IMR-90 (cell line): ENCODE results near the gene TAB2. TPM values are rescaled to one million over a fixed set of nuclear protein-coding genes. Genes with fewer than 3 reads are reported as not detected.

ENCODE experiments used
- ATAC-seq: fragments of 200-7000 bp; cut with Tn5 transposase; 2 replicates; pipeline ENCODE4 v1.9.1; 2020; ENCODE audit warnings: low read depth, mild to moderate bottlenecking, moderate library complexity
- BruUV-seq: library from RNA; stranded (reverse); fragments of 400-500 nt; replicated peaks from 2 replicates; lab custom pipeline; 2021; lab: Mats Ljungman, UMichigan
- CTCF ChIA-PET: fragments of 300-600 bp; formaldehyde crosslinking; extraction: SDS; loops from one replicate; lab custom pipeline; 2021; ENCODE audit warnings: antibody characterized with exemption; lab: Yijun Ruan, JAX
- POLR2A ChIA-PET: fragments of 300-600 bp; sonication (Branson Sonifier 250); formaldehyde crosslinking; loops from one replicate; lab custom pipeline; 2022; ENCODE audit warnings: antibody characterized with exemption; ENCODE audit not compliant: unreplicated experiment; lab: Charles Lee
- DNase-seq: peaks from one replicate; pipeline ENCODE4 v3.0.0; 2013
- H2AFZ ChIP-seq: replicated peaks from 2 replicates; pipeline ENCODE3; 2013; ENCODE audit warnings: low read length, mild to moderate bottlenecking; ENCODE audit not compliant: poor library complexity
- H2AK5ac ChIP-seq: 2 replicates; pipeline ENCODE4 v1.6.1; 2013; ENCODE audit warnings: low read depth, low read length, inconsistent platforms
- H2AK9ac ChIP-seq: replicated peaks from 2 replicates; pipeline ENCODE3; 2013; ENCODE audit warnings: mild to moderate bottlenecking, low read depth, low read length, moderate library complexity; ENCODE audit not compliant: poor library complexity
- H2BK120ac ChIP-seq: 2 replicates; pipeline ENCODE4 v1.6.1; 2013; ENCODE audit warnings: low read depth, low read length, inconsistent platforms
- H2BK15ac ChIP-seq: 3 replicates; pipeline ENCODE4 v1.6.1; 2013; ENCODE audit warnings: low read depth, low read length, inconsistent platforms
- H2BK20ac ChIP-seq: 2 replicates; pipeline ENCODE4 v1.6.1; 2013; ENCODE audit warnings: low read depth, mild to moderate bottlenecking, inconsistent platforms, low read length, moderate library complexity
- H2BK5ac ChIP-seq: 2 replicates; pipeline ENCODE4 v1.6.1; 2013; ENCODE audit warnings: mild to moderate bottlenecking, low read depth, low read length, inconsistent platforms; ENCODE audit not compliant: poor library complexity, severe bottlenecking
- H3K14ac ChIP-seq: replicated peaks from 2 replicates; pipeline ENCODE4 v1.6.1; 2013; ENCODE audit warnings: low read depth, low read length, inconsistent platforms
- H3K18ac ChIP-seq: 2 replicates; pipeline ENCODE4 v1.6.1; 2013; ENCODE audit warnings: low read depth, low read length, control low read depth
- H3K23ac ChIP-seq: 2 replicates; pipeline ENCODE4 v1.6.1; 2013; ENCODE audit warnings: low read depth, low read length, inconsistent platforms
- H3K27ac ChIP-seq: 2 replicates; pipeline ENCODE4 v1.5.1; 2013; ENCODE audit warnings: mild to moderate bottlenecking, control low read depth, low read length; ENCODE audit not compliant: insufficient read depth
- H3K27me3 ChIP-seq: 2 replicates; pipeline ENCODE4 v1.6.1; 2013; ENCODE audit warnings: low read length; ENCODE audit not compliant: control insufficient read depth, insufficient read depth
- H3K36me3 ChIP-seq: 2 replicates; pipeline ENCODE4 v1.6.1; 2013; ENCODE audit warnings: low read length, mixed read lengths; ENCODE audit not compliant: control insufficient read depth, insufficient read depth
- H3K4ac ChIP-seq: 2 replicates; pipeline ENCODE4 v1.6.1; 2013; ENCODE audit warnings: low read depth, low read length, inconsistent platforms
- H3K4me1 ChIP-seq: 2 replicates; pipeline ENCODE4 v1.6.1; 2013; ENCODE audit warnings: low read length, mixed read lengths; ENCODE audit not compliant: control insufficient read depth, insufficient read depth
- H3K4me2 ChIP-seq: 2 replicates; pipeline ENCODE4 v1.6.1; 2013; ENCODE audit warnings: low read depth, mild to moderate bottlenecking, control low read depth, low read length, moderate library complexity
- H3K4me3 ChIP-seq: 2 replicates; pipeline ENCODE4 v1.5.1; 2013; ENCODE audit warnings: low read depth, mild to moderate bottlenecking, control low read depth, low read length, moderate library complexity; ENCODE audit not compliant: insufficient read depth
- H3K56ac ChIP-seq: 2 replicates; pipeline ENCODE4 v1.6.1; 2013; ENCODE audit warnings: low read length, inconsistent platforms; ENCODE audit not compliant: insufficient read depth; ENCODE audit errors: extremely low read depth
- H3K79me1 ChIP-seq, 2 experiments: 2 replicates each; pipeline ENCODE4 v1.6.1; 2013; ENCODE audit warnings: low read length in 2 of 2, inconsistent platforms in 1 of 2, low read depth in 1 of 2
- H3K9ac ChIP-seq: 2 replicates; pipeline ENCODE4 v1.6.1; 2013; ENCODE audit warnings: low read depth, low read length, control low read depth
- H3K9me1 ChIP-seq: 2 replicates; pipeline ENCODE4 v1.6.1; 2013; ENCODE audit warnings: low read length, inconsistent platforms; ENCODE audit not compliant: insufficient read depth
- H3K9me3 ChIP-seq: 2 replicates; pipeline ENCODE4 v1.6.1; 2013; ENCODE audit warnings: low read length; ENCODE audit not compliant: control insufficient read depth, insufficient read depth
- H4K20me1 ChIP-seq: 2 replicates; pipeline ENCODE4 v1.6.1; 2013; ENCODE audit warnings: low read length, inconsistent platforms; ENCODE audit not compliant: insufficient read depth
- H4K5ac ChIP-seq: 2 replicates; pipeline ENCODE4 v1.6.1; 2013; ENCODE audit warnings: mild to moderate bottlenecking, low read depth, low read length, control low read depth
- H4K8ac ChIP-seq, 2 experiments: 2 replicates each; pipeline ENCODE4 v1.6.1; 2013; ENCODE audit warnings: low read depth in 2 of 2, low read length in 2 of 2, control low read depth in 1 of 2, inconsistent platforms in 1 of 2
- H4K91ac ChIP-seq: 2 replicates; pipeline ENCODE4 v1.6.1; 2013; ENCODE audit warnings: low read depth, low read length, inconsistent platforms; ENCODE audit not compliant: insufficient read depth
- BHLHE40 ChIP-seq: fragments of 150-350 bp; IDR thresholded peaks from 2 replicates; pipeline ENCODE4 v1.6.1; 2016; ENCODE audit warnings: mild to moderate bottlenecking, low read depth, low read length
- CHD1 ChIP-seq: IDR thresholded peaks from 2 replicates; pipeline ENCODE4 v1.6.1; 2012; ENCODE audit warnings: low read depth, low read length, improper control_type of control experiment
- CTCF ChIP-seq: conservative IDR thresholded peaks from 2 replicates; pipeline ENCODE4 v1.5.1; 2012; ENCODE audit warnings: mild to moderate bottlenecking, low read depth, low read length, improper control_type of control experiment
- ELK1 ChIP-seq: fragments of 150-350 bp; IDR thresholded peaks from 2 replicates; pipeline ENCODE4 v1.6.1; 2016; ENCODE audit warnings: low read depth, mild to moderate bottlenecking, low read length, moderate library complexity, borderline replicate concordance
- FOS ChIP-seq: fragments of 150-350 bp; IDR thresholded peaks from 2 replicates; pipeline ENCODE4 v1.6.1; 2016; ENCODE audit warnings: low read depth, low read length
- MAFK ChIP-seq: IDR thresholded peaks from 2 replicates; pipeline ENCODE4 v1.6.1; 2012; ENCODE audit warnings: low read depth, low read length, improper control_type of control experiment
- MAZ ChIP-seq: IDR thresholded peaks from 2 replicates; pipeline ENCODE4 v1.6.1; 2012; ENCODE audit warnings: low read depth, mild to moderate bottlenecking, low read length, improper control_type of control experiment, moderate library complexity, borderline replicate concordance
- MXI1 ChIP-seq: IDR thresholded peaks from 2 replicates; pipeline ENCODE4 v1.6.1; 2012; ENCODE audit warnings: low read depth, mild to moderate bottlenecking, low read length, moderate library complexity, borderline replicate concordance
- NFE2L2 ChIP-seq: fragments of 150-350 bp; IDR thresholded peaks from 2 replicates; pipeline ENCODE4 v1.6.1; 2016; ENCODE audit warnings: low read depth, mild to moderate bottlenecking, low read length
- POLR2A ChIP-seq: IDR thresholded peaks from 2 replicates; pipeline ENCODE4 v1.6.1; 2012; ENCODE audit warnings: mild to moderate bottlenecking, low read depth, low read length
- RAD21 ChIP-seq: IDR thresholded peaks from 2 replicates; pipeline ENCODE4 v1.6.1; 2012; ENCODE audit warnings: low read length, improper control_type of control experiment
- RCOR1 ChIP-seq: IDR thresholded peaks from 2 replicates; pipeline ENCODE4 v1.6.1; 2012; ENCODE audit warnings: mild to moderate bottlenecking, low read length, improper control_type of control experiment; ENCODE audit not compliant: insufficient replicate concordance
- RFX5 ChIP-seq: IDR thresholded peaks from 2 replicates; pipeline ENCODE4 v1.8.0; 2012; ENCODE audit warnings: low read depth, mild to moderate bottlenecking, low read length, moderate library complexity
- SMC3 ChIP-seq: fragments of 150-350 bp; IDR thresholded peaks from 2 replicates; pipeline ENCODE4 v1.6.1; 2016; ENCODE audit warnings: low read depth, mild to moderate bottlenecking, antibody characterized with exemption, low read length, moderate library complexity
- USF2 ChIP-seq: fragments of 150-350 bp; IDR thresholded peaks from 2 replicates; pipeline ENCODE4 v1.6.1; 2017; ENCODE audit warnings: mild to moderate bottlenecking, antibody characterized with exemption, low read length, low read depth
- WGBS, 2 experiments: methylation state at CpG; one replicate each; pipeline versions ENCODE4 v1.1.5 to v1.1.7; 2013; ENCODE audit warnings: missing lambda C conversion rate in 2 of 2; ENCODE audit not compliant: insufficient read length in 1 of 2; ENCODE audit errors: extremely low coverage in 2 of 2; 5-methylcytosine and 5-hydroxymethylcytosine counted together
- dilution Hi-C: fragments of 300-500 bp; cut with HindIII; formaldehyde crosslinking; loops from one replicate; pipeline ENCODE4 v1.14.3; 2018; ENCODE audit warnings: low sequenced_read_pairs; ENCODE audit not compliant: unreplicated experiment
- in situ Hi-C: fragments of 300-500 bp; cut with MboI; formaldehyde crosslinking; loops from 3 replicates; pipeline ENCODE4 v1.14.3; 2019; ENCODE audit warnings: low sequenced_read_pairs, inconsistent platforms, mixed read lengths
- intact Hi-C: fragments of 100-400 bp; cut with micrococcal nuclease; formaldehyde crosslinking; loops from 2 replicates; pipeline ENCODE4 v1.10.0; 2022
- polyA plus RNA-seq, 3 experiments: library from polyadenylated mRNA; depleted of rRNA; stranded (reverse); fragments of >200 nt; gene quantifications; 2 replicates each; pipeline ENCODE4 v1.2.3, GENCODE V29; 2012; ENCODE audit warnings: low replicate concordance in 1 of 3
- total RNA-seq: library from RNA; depleted of rRNA; stranded (reverse); fragments of >200 nt; gene quantifications from 2 replicates; pipeline ENCODE4 v1.2.3, GENCODE V29; 2012

TAB2 gene
- total and polyA plus RNA-seq, 2 of the 4 experiments (the other 2 are of a cell fraction): 20.8 to 25.3 TPM

DNA sequence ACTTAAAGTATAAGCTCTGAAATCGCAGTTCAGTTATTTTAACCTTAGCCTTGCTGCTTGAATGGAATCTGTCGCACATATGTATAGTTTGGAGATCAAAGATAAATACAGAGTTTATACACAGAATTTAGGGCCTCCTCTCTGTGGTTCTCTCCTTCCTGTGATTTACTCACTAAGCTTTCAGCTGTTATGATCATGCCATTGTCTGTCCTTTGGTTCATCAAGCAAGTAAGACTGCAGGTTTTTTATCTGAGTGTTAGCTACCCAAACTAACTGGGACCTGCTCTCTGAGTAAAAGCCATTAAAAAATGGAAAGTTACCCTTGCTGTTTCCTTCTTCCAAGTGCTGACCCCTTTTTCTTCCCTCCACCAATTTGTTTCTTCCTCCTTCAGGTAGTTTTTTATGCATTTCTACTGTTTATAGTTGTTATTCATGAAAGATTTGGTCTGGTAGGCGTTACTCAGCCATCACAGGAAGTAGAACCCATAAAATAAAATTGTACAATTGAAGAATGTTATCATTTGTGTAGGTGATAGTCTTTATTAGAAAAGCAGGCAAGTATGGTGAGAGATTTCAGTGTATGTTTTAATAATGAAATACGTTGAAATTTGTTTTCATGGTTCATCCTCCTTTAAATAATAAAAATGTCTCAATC lies 48.9 kb downstream of the TAB2 start:
- no peak overlapping the region for H3K4me3 ChIP-seq
- no peak overlapping the region; the same call in 1 of the 2 replicates for H4K5ac ChIP-seq
- H3K4ac ChIP-seq: no peak overlapping the region
- no peak overlapping the region for H3K27ac ChIP-seq
- peaks cover 8% of the 10 kb centered on the region for H3K36me3 ChIP-seq
- H4K91ac ChIP-seq: no peak overlapping the region
- H3K14ac ChIP-seq: no peak overlapping the region
- H4K20me1 ChIP-seq: peaks cover 60% of the 10 kb centered on the region
- no peak overlapping the region for H2AK5ac ChIP-seq
- peaks cover 8% of the 10 kb centered on the region for H3K9me1 ChIP-seq
- no peak overlapping the region for H2BK120ac ChIP-seq
- TF ChIP-seq BHLHE40 (no peak), POLR2A (no peak), NFE2L2 (no peak), RCOR1 (no peak), FOS (no peak), RAD21 (no peak), CTCF (no peak), SMC3 (no peak), MAZ (no peak), MXI1 (no peak), USF2 (no peak), ELK1 (no peak), MAFK (no peak), RFX5 (no peak), CHD1 (no peak)
- H3K4me2 ChIP-seq: peak overlapping the region; percentile 35; the same call in 1 of the 2 replicates
- intact Hi-C loops: no loop called here
- H2BK20ac ChIP-seq: no peak overlapping the region
- dilution Hi-C loops: no loop called here
- no peak overlapping the region for H2AFZ ChIP-seq
- ChIA-PET CTCF (interaction anchor here (0.6 kb wide), 1 partner anchor 16 kb away, joined by 3 read pairs; no protein-coding TSS in a partner anchor), POLR2A (no interaction called here)
- in situ Hi-C loops: no loop called here
- DNase-seq: no peak
- H3K9ac ChIP-seq: no peak overlapping the region
- H2BK15ac ChIP-seq: no peak overlapping the region
- no peaks in the 10 kb centered on the region for H3K9me3 ChIP-seq
- H3K56ac ChIP-seq: no peak overlapping the region
- peaks cover 9% of the 10 kb centered on the region for H3K4me1 ChIP-seq
- peaks cover 44 to 72% of the 10 kb centered on the region in 2 experiments for H3K79me1 ChIP-seq
- H4K8ac ChIP-seq: no peak overlapping the region
- BruUV-seq: no TSS peak
- H3K18ac ChIP-seq: no peak overlapping the region
- no peaks in the 10 kb centered on the region for H3K27me3 ChIP-seq
- WGBS, 2 experiments: no CpG with 5 or more reads among the region's 4 CpGs
- H2AK9ac ChIP-seq: no peak overlapping the region
- no peak for ATAC-seq
- H2BK5ac ChIP-seq: no peak overlapping the region
- no peak overlapping the region for H3K23ac ChIP-seq
